NB4 (cell line): ENCODE results near the gene PLEKHH2.

Experiments used
- DNase-seq: peaks from one replicate; pipeline ENCODE4 v3.0.0; 2010; ENCODE audit warnings: low read depth
- H3K4me3 ChIP-seq: one replicate; pipeline ENCODE4 v1.5.1; 2011; ENCODE audit warnings: mild to moderate bottlenecking, low read depth, low read length, moderate library complexity
- MYC ChIP-seq: IDR thresholded peaks from 2 replicates; pipeline ENCODE4 v1.6.1; 2011; ENCODE audit warnings: low read depth, low read length
- POLR2A ChIP-seq: IDR thresholded peaks from 2 replicates; pipeline ENCODE4 v1.6.1; 2011; ENCODE audit warnings: mild to moderate bottlenecking; ENCODE audit not compliant: insufficient read length; ENCODE audit errors: extremely low read depth
- TF ChIP-seq, protein P1 (sequence below): IDR thresholded peaks from one replicate; pipeline ENCODE4 v1.5.1; 2012; ENCODE audit warnings: low read depth, low read length
- TF ChIP-seq, protein P2 (sequence below): IDR thresholded peaks from 2 replicates; pipeline ENCODE4 v1.6.1; 2011; ENCODE audit warnings: low read depth, low read length

PLEKHH2 gene

DNA sequence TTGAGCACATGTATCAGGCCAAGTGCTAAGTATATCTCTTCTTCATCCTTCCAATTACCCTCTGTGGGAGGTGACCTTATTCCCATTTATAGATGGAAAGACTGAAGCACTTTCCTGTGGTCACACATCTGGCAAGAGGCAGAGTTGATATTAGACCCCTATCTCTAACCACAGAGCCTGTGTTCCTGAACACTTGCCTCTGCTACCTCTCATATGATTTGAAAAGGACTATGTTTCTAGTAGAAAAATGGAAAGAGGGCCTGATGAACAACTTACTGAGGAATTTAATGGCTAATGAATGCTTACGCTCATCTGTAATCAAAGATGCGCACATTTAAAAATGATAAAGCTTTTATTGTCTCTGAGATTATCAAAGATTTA, 90.6 kb downstream of the PLEKHH2 start:
- DNase-seq, result no peak
- TF ChIP-seq, protein P1, sequence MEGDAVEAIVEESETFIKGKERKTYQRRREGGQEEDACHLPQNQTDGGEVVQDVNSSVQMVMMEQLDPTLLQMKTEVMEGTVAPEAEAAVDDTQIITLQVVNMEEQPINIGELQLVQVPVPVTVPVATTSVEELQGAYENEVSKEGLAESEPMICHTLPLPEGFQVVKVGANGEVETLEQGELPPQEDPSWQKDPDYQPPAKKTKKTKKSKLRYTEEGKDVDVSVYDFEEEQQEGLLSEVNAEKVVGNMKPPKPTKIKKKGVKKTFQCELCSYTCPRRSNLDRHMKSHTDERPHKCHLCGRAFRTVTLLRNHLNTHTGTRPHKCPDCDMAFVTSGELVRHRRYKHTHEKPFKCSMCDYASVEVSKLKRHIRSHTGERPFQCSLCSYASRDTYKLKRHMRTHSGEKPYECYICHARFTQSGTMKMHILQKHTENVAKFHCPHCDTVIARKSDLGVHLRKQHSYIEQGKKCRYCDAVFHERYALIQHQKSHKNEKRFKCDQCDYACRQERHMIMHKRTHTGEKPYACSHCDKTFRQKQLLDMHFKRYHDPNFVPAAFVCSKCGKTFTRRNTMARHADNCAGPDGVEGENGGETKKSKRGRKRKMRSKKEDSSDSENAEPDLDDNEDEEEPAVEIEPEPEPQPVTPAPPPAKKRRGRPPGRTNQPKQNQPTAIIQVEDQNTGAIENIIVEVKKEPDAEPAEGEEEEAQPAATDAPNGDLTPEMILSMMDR, result no peak
- TF ChIP-seq, protein P2, sequence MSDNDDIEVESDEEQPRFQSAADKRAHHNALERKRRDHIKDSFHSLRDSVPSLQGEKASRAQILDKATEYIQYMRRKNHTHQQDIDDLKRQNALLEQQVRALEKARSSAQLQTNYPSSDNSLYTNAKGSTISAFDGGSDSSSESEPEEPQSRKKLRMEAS, result no peak
- TF ChIP-seq POLR2A, result no peak
- TF ChIP-seq MYC, result no peak
- no peak overlapping the region for H3K4me3 ChIP-seq

DNA sequence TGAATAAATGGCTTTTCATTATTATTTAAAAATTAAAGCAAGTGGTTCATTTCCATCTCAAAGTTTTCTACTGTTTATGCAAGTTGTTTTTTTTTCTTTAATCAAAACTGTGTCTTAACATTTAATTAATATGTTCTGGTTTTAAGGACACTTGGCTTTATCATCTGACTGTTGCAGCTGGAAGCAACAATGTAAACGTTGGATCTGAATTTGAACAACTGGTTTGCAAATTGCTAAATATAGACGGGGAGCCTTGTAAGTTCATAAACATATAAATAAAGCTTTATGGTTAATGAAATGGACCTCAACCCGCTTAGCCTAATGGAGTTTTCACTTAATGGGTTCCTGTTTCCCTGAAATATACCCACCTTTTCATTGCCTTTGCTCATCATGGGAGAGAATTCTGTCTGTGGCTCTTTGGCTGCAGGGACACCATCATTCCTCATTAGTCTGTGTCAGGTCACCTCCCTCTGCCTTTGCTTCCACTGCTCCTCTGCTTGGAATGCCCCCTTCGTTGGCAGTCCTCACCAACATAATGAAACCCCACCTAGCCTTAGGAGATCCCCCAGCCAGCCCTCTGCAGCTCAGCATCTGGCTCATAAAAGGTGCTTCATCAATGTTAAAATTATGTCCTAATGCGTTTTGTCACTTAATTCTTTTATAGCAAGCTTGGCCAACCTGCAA, 92.6 kb downstream of the PLEKHH2 start:
- TF ChIP-seq, protein P2, result no peak
- no peak for TF ChIP-seq MYC
- H3K4me3 ChIP-seq, result no peak overlapping the region
- DNase-seq, result no peak

DNA sequence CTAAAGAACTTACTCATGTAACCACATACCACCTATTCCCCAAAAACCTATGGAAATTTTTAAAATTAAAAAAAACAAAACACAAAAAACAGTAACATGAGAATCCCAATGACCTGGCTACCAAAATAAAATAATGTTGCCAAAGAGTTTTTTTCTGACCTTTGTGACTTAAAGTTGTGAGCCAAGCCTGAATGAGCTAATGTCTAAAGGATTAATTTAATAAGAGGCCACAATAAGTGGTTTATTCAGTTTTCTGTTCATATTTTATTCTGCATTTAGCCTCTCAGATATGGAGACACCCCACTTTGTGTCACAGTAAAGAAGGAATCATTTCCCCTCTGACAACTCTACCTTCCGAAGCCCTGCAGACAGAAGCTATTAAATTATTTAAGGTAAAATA, 94.2 kb downstream of the PLEKHH2 start:
- H3K4me3 ChIP-seq, result no peak overlapping the region
- no peak for DNase-seq
- TF ChIP-seq, protein P1, result no peak
- TF ChIP-seq MYC (no peak), POLR2A (no peak)
- TF ChIP-seq, protein P2, result no peak

DNA sequence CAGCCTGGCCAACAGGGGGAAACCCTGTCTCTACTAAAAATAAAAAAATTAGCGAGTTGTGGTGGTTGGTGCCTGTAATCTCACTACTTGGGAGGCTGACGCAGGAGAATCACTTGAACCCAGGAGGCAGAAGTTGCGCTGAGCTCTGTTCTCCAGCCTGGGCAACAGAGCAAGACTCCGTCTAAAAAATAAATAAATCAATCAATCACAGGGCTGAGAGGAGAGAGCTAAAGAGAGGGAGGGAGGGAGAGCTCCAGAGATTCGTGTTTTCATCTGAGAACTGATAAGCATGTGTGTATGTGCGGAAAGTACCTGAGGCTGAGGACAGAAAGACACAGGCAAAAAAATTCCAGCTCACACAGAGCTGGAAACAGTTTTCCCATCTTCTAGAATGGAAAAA, 99.6 kb downstream of the PLEKHH2 start:
- DNase-seq, result no peak
- H3K4me3 ChIP-seq, result no peak overlapping the region
- TF ChIP-seq, protein P2, result no peak
- TF ChIP-seq, protein P1, result no peak
- TF ChIP-seq POLR2A, result no peak
- no peak for TF ChIP-seq MYC

DNA sequence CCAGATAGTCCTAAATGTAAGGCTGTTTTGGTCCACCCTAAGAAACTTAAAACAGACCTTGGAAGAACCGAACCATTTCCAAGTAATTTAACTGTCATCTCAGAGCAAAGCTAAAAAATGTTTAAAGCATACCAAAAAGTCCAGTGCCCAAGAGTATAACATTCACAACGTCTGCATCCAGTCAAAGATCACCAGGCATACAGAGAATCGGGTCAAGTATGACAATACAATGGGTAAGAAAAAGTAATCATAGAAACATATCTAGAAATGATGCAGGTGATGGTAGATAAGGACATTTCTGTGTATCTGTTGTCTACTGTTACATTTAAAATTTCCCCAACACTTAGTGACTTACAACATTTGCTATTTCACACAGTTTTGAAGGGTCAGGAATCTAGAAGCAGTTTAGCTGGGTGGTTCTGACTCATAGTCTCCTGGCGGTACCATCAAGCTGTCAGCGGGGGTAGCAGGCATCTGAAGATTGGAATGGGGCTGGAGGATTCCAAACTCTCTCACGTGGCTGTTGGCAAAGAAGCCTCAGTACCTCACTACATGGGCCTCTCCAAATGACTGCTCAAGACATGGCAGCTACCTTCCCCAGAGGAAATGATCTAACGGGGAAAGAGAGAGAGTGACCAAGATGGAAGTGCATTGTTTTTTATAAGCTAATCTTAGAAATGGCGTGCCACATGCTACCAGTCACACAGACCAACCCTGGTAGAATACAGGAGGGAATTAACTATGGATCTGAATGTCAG, 100.2 kb downstream of the PLEKHH2 start:
- DNase-seq, result no peak
- H3K4me3 ChIP-seq, result no peak overlapping the region

More for the DNA sequence above, 100.2 kb downstream of the PLEKHH2 start:
- TF ChIP-seq MYC (no peak), POLR2A (no peak)
- TF ChIP-seq, protein P1, result no peak
- TF ChIP-seq, protein P2, result no peak
